SU-DHL-6 (cell line): Measurements from ENCODE around the gene IRF2BPL.

Source experiments
- H2AFZ ChIP-seq: fragments of 200-600 bp; sonication (generic); 2 replicates; pipeline ENCODE4 v1.6.1; 2014; ENCODE audit warnings: low read depth, mild to moderate bottlenecking, moderate library complexity, mixed read lengths, antibody characterized with exemption, low read length; ENCODE audit not compliant: severe bottlenecking
- H3F3A ChIP-seq: fragments of 200-600 bp; shearing (Covaris generic); 2 replicates; pipeline ENCODE4 v1.6.0; 2016; ENCODE audit warnings: antibody characterized with exemption, mild to moderate bottlenecking; ENCODE audit not compliant: insufficient read depth
- H3K27ac ChIP-seq: fragments of 200-600 bp; sonication (generic); 2 replicates; pipeline ENCODE4 v1.5.1; 2016; ENCODE audit warnings: low read depth, mild to moderate bottlenecking, low read length, moderate library complexity, mixed read lengths
- H3K27me3 ChIP-seq: fragments of 200-600 bp; sonication (generic), shearing (Covaris generic); 2 replicates; pipeline ENCODE4 v1.6.0; 2014; ENCODE audit warnings: mild to moderate bottlenecking, low read length
- H3K36me3 ChIP-seq: fragments of 200-600 bp; sonication (generic); 2 replicates; pipeline ENCODE4 v1.6.1; 2014; ENCODE audit warnings: mild to moderate bottlenecking, low read length, mixed read lengths
- H3K4me2 ChIP-seq: fragments of 300-600, 200-600 bp; shearing (Covaris generic), sonication (generic); 2 replicates; pipeline ENCODE4 v1.6.0; 2014; ENCODE audit warnings: low read length, low read depth, mild to moderate bottlenecking; ENCODE audit not compliant: poor library complexity, severe bottlenecking
- H3K4me3 ChIP-seq: fragments of 200-600 bp; sonication (generic); 2 replicates; pipeline ENCODE4 v1.5.1; 2014; ENCODE audit warnings: antibody characterized with exemption, low read length, mild to moderate bottlenecking, mixed read lengths; ENCODE audit not compliant: insufficient read depth, poor library complexity, severe bottlenecking
- H3K79me2 ChIP-seq: fragments of 200-600 bp; sonication (generic); 2 replicates; pipeline ENCODE4 v1.6.1; 2014; ENCODE audit warnings: mild to moderate bottlenecking, low read length, moderate library complexity; ENCODE audit not compliant: insufficient read depth
- H3K9ac ChIP-seq: fragments of 200-600 bp; sonication (generic); 2 replicates; pipeline ENCODE4 v1.7.0; 2014; ENCODE audit warnings: mild to moderate bottlenecking, low read length
- H3K9me2 ChIP-seq: fragments of 200-600 bp; sonication (generic); replicated peaks from 2 replicates; pipeline ENCODE4 v1.6.1; 2014; ENCODE audit warnings: low read length; ENCODE audit not compliant: insufficient read depth
- H3K9me3 ChIP-seq: fragments of 200-600 bp; sonication (generic); 2 replicates; pipeline ENCODE4 v1.6.1; 2014; ENCODE audit warnings: low read length, mixed read lengths; ENCODE audit not compliant: insufficient read depth
- H4K20me1 ChIP-seq: fragments of 200-600 bp; sonication (generic); 2 replicates; pipeline ENCODE4 v1.6.1; 2014; ENCODE audit warnings: low read depth, mild to moderate bottlenecking, antibody characterized with exemption, low read length, moderate library complexity, mixed read lengths
- EZH2phosphoT487 ChIP-seq: fragments of 200-600 bp; sonication (generic), shearing (Covaris generic); conservative IDR thresholded peaks from 2 replicates; pipeline ENCODE4 v1.6.1; 2018; ENCODE audit warnings: mild to moderate bottlenecking, antibody characterized with exemption, low read length, moderate library complexity, mixed read lengths
- TF ChIP-seq, protein P1 (sequence below): fragments of 200-600 bp; sonication (generic); IDR thresholded peaks from one replicate; pipeline ENCODE4 v1.5.1; 2017; ENCODE audit warnings: antibody characterized with exemption, mild to moderate bottlenecking, low read length, moderate library complexity; ENCODE audit not compliant: insufficient read depth, poor library complexity, severe bottlenecking

Gene IRF2BPL

DNA sequence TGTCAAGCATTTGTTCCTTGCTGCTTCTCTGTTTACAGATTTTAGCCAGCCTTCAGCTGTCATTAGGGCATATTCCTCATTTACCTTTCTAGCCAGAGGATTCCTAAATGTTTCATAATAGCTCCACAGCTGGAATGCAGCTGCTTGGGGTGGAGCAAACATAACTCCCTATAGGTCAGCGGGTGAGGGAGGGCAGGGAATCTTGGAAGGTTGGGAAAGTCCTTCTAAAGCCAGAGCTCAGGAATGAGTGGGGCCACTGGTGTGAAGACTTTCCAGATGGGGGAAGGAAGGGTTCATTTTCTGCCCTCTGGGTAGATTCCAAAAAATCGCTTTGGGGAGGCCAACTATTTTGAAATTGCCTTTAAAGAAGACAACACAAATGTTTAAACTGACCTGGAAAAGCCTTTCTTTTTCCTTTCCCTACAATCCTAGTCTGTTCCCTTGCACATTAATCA, 16.3 kb upstream of the IRF2BPL start:
- Histone ChIP-seq H3K4me2 (no peak overlapping the region), H3K9ac (no peak overlapping the region), H3K4me3 (no peak overlapping the region)

DNA sequence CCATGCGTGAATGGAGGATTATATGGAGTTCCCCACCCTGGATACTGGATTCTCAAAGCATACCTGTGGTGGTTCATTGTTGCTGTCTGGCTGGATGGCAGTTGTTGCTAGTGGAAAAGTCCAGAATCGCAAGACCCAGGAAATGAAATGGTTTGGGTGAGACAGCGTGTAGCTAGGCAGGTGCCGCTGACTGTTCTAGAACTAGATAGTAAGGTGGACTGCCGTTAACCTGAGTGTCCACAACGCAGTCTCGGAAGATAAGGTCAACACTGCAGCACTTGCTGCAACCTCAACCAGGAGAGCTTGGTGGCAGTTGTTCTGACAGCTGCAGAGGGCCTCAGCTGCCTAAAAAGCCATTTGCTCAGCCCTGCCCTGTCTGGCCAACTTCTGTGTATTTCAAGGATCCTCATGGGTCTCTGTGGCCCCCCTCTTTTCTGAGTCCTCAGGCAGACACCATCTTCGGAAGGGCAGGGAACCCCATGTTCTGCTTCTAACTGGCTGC, 15.5 kb upstream of the IRF2BPL start:
- Histone ChIP-seq H3K4me3 (no peak overlapping the region), H3K9me2 (no peaks in the 10 kb centered on the region), H4K20me1 (no peaks in the 10 kb centered on the region), H3K9me3 (no peaks in the 10 kb centered on the region), H3K9ac (no peak overlapping the region), H3F3A (peaks cover 19% of the 10 kb centered on the region), H3K79me2 (no peaks in the 10 kb centered on the region), H3K36me3 (no peaks in the 10 kb centered on the region), H3K27ac (no peak overlapping the region), H2AFZ (no peak overlapping the region), H3K4me2 (no peak overlapping the region), H3K27me3 (0 out of 2 replicates have a peak, but pooled peaks cover 3% of the 10 kb centered on the region)
- TF ChIP-seq, protein P1, sequence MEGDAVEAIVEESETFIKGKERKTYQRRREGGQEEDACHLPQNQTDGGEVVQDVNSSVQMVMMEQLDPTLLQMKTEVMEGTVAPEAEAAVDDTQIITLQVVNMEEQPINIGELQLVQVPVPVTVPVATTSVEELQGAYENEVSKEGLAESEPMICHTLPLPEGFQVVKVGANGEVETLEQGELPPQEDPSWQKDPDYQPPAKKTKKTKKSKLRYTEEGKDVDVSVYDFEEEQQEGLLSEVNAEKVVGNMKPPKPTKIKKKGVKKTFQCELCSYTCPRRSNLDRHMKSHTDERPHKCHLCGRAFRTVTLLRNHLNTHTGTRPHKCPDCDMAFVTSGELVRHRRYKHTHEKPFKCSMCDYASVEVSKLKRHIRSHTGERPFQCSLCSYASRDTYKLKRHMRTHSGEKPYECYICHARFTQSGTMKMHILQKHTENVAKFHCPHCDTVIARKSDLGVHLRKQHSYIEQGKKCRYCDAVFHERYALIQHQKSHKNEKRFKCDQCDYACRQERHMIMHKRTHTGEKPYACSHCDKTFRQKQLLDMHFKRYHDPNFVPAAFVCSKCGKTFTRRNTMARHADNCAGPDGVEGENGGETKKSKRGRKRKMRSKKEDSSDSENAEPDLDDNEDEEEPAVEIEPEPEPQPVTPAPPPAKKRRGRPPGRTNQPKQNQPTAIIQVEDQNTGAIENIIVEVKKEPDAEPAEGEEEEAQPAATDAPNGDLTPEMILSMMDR: no peak
- TF ChIP-seq EZH2phosphoT487: no peak

More for the DNA sequence above, 16.3 kb upstream of the IRF2BPL start:
- Histone ChIP-seq H3K36me3 (no peaks in the 10 kb centered on the region), H3F3A (peaks cover 13% of the 10 kb centered on the region; the same call in 1 of the 2 replicates), H2AFZ (no peak overlapping the region), H3K9me2 (no peaks in the 10 kb centered on the region), H3K79me2 (no peaks in the 10 kb centered on the region), H3K27ac (no peak overlapping the region), H3K27me3 (0 out of 2 replicates have a peak, but pooled peaks cover 3% of the 10 kb centered on the region), H3K9me3 (no peaks in the 10 kb centered on the region), H4K20me1 (no peaks in the 10 kb centered on the region)
- no peak for TF ChIP-seq EZH2phosphoT487
- TF ChIP-seq, protein P1: no peak

DNA sequence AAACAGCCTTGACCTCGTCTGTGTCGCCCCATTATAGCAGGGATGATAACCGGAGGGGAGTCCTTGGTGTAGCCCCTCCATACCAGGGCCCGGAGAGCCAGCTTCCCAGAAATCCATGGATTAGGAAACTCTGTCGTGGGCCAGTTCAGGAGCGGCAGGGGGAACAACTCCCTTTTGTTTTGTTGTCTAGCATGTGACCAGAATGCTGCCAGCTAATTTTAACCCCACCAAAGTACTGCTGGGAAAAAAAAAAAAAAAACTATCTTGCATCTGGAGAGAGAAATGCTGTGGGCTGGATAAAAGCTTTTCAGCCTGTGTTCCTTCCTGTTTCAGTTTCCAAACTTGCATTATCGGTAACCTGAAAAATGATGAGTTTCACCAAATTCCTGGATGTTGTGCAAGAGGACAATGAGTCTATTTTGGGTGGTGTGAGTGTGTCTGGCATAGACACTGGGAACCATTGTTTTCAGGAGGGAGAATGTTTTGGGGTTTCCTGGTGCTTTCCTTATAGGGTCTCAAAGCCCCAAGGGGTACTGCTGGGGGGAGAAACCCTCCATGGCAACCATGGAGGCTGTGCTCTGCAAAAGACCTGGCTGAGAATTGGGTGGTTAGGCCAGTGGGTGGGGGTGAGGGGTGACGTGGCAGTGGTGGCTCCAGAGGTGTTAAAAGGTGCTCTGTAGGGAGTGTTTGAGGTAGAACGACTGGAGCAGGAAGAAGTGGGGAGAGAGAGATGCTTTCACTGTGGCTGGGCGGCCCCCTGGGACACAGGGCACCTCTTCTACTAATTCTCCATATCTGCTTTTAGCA, 14.9 kb upstream of the IRF2BPL start:
- Histone ChIP-seq H3K9ac (no peak overlapping the region), H3K36me3 (no peaks in the 10 kb centered on the region), H3K4me2 (no peak overlapping the region), H3K4me3 (no peak overlapping the region), H3K27ac (no peak overlapping the region), H3K27me3 (0 out of 2 replicates have a peak, but pooled peaks cover 3% of the 10 kb centered on the region), H2AFZ (no peak overlapping the region), H3K9me3 (no peaks in the 10 kb centered on the region), H3K79me2 (no peaks in the 10 kb centered on the region), H4K20me1 (no peaks in the 10 kb centered on the region), H3K9me2 (no peaks in the 10 kb centered on the region), H3F3A (peaks cover 19% of the 10 kb centered on the region)
- TF ChIP-seq, protein P1: no peak
- no peak for TF ChIP-seq EZH2phosphoT487
